Measurements from ENCODE around the gene GSS. TPM values are rescaled to one million over a fixed set of nuclear protein-coding genes. Genes with fewer than 3 reads are reported as not detected.

The GSS gene
- total RNA-seq, 1 donor from 2014 or later, result 17.2 TPM

DNA sequence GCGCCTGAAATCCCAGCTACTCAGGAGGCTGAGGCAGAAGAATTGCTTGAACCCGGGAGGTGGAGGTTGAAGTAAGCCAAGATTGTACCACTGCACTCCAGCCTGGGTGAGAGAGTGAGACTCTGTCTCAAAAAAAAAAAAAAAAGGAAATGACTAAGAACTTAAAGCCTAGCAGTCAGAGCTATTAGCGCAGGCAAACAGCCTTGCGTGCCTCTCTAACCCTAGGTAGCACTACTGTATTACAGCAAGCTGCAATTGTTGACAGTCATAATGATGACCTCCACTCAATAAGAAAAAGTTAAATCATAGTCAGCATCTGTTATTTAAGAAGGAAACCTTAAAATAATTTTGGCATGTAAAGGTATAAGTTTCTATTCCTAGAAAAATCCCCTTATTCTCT is 14.4 kb downstream of the GSS start:
- no peak for DNase-seq
- peaks cover 49% of the 10 kb centered on the region for H3K4me1 ChIP-seq
- H3K9me3 ChIP-seq (replicated peaks), result no peaks in the 10 kb centered on the region
- peaks cover 30% of the 10 kb centered on the region for H3K36me3 ChIP-seq
- peak overlapping the region; percentile 87 for H3K27ac ChIP-seq (replicated peaks)
- intact Hi-C loops (cut with micrococcal nuclease), result no loop called here
- H3K27me3 ChIP-seq (ENCODE audit: low read depth), result no peaks in the 10 kb centered on the region
- no peak overlapping the region for H3K4me3 ChIP-seq
- TF ChIP-seq, protein P1, sequence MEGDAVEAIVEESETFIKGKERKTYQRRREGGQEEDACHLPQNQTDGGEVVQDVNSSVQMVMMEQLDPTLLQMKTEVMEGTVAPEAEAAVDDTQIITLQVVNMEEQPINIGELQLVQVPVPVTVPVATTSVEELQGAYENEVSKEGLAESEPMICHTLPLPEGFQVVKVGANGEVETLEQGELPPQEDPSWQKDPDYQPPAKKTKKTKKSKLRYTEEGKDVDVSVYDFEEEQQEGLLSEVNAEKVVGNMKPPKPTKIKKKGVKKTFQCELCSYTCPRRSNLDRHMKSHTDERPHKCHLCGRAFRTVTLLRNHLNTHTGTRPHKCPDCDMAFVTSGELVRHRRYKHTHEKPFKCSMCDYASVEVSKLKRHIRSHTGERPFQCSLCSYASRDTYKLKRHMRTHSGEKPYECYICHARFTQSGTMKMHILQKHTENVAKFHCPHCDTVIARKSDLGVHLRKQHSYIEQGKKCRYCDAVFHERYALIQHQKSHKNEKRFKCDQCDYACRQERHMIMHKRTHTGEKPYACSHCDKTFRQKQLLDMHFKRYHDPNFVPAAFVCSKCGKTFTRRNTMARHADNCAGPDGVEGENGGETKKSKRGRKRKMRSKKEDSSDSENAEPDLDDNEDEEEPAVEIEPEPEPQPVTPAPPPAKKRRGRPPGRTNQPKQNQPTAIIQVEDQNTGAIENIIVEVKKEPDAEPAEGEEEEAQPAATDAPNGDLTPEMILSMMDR (IDR thresholded peaks at IDR 0.05; ENCODE audit: borderline replicate concordance), result no peak

DNA sequence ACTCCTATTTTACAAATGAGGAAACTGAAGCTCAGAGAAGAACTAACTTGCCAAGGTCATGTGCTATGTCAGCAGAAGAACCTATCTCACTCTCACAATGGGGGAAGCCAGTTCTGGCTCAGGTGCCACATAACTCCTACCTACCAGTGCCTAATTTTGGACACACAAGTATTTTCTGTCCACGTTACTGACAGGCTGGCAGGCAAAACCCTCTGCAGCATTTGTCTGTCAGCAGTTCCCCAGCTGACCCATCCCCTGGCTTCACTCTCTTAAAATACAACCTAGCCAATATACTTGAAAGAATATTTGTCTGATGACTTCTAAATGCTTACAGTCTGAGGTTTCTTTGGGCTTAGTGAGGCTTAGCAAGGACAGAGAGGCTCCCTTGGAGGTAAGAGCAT is 15.5 kb downstream of the GSS start:
- H3K27me3 ChIP-seq (ENCODE audit: low read depth), result no peaks in the 10 kb centered on the region
- intact Hi-C loops (cut with micrococcal nuclease), result no loop called here
- H3K27ac ChIP-seq (replicated peaks), result peak overlapping the region; percentile 87
- H3K36me3 ChIP-seq, result peaks cover 29% of the 10 kb centered on the region
- TF ChIP-seq, protein P1 (IDR thresholded peaks at IDR 0.05; ENCODE audit: borderline replicate concordance), result no peak
- peak; percentile 44 for DNase-seq
- no peaks in the 10 kb centered on the region for H3K9me3 ChIP-seq (replicated peaks)
- H3K4me1 ChIP-seq, result peaks cover 40% of the 10 kb centered on the region
- H3K4me3 ChIP-seq, result no peak overlapping the region

DNA sequence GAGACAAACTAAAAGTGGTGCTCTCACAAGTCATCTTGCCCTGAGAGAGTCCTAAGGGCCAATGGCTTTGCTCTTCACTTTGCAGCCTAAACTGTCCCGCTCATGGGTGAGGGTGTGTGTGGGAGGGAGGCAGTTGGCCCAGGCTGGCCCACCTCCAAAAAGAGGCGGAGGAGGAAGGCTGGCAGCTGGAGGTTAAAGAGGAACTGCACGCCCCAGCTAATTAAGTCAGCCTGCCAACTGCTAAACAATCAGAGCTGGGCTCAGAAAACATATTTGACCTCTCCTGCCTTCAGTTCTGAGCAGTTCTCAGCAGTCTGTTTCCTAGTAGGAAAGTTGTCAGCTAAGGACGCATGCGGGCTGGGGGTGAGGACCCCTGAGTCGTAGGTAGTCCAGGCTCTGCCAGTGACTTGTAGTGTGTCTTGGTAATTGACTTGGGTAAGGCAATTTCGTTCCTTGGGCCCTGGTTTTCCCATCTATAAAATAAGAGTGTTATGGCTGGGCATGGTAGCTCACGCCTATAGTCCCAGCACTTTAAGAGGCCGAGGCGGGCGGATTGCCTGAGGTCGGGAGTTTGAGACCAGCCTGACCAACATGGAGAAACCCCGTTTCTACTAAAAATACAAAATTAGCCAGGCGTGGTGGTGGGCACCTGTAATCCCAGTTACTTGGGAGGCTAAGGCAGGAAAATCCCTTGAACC is 17.0 kb downstream of the GSS start:
- TF ChIP-seq, protein P1 (IDR thresholded peaks at IDR 0.05; ENCODE audit: borderline replicate concordance), result no peak
- no peaks in the 10 kb centered on the region for H3K27me3 ChIP-seq (ENCODE audit: low read depth)
- H3K36me3 ChIP-seq, result peaks cover 15% of the 10 kb centered on the region
- peak overlapping the region; percentile 87 for H3K27ac ChIP-seq (replicated peaks)
- H3K4me1 ChIP-seq, result peaks cover 40% of the 10 kb centered on the region
- H3K4me3 ChIP-seq, result no peak overlapping the region
- intact Hi-C loops (cut with micrococcal nuclease), result no loop called here
- peak; percentile 74 for DNase-seq
- H3K9me3 ChIP-seq (replicated peaks), result no peaks in the 10 kb centered on the region

DNA sequence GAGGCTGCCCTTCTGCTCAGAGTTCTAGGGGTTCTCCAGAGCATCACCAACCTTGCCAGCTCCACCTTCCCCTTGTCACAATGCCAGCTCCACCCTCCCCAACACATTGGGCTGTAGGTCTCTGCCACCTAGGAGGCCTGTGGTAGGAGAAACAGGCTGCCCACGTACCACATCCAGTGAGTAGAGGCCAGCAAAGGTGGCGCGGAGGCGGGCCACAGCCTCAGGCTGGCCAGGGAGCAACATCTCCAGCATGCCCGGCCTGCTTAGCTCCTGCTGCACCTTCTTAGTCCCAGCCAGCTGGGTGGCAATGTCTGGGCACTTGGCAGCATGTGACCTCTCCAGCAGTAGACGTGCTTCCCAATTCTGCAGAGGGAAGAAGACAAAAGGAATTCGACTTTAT is 23.8 kb downstream of the GSS start:
- H3K4me1 ChIP-seq, result peaks cover 8% of the 10 kb centered on the region
- no peaks in the 10 kb centered on the region for H3K9me3 ChIP-seq (replicated peaks)
- no peak for DNase-seq
- no peaks in the 10 kb centered on the region for H3K27me3 ChIP-seq (ENCODE audit: low read depth)
- no peak overlapping the region for H3K27ac ChIP-seq (replicated peaks)
- intact Hi-C loops (cut with micrococcal nuclease), result no loop called here
- TF ChIP-seq, protein P1 (IDR thresholded peaks at IDR 0.05; ENCODE audit: borderline replicate concordance), result no peak
- peaks cover 41% of the 10 kb centered on the region for H3K36me3 ChIP-seq
- no peak overlapping the region for H3K4me3 ChIP-seq

DNA sequence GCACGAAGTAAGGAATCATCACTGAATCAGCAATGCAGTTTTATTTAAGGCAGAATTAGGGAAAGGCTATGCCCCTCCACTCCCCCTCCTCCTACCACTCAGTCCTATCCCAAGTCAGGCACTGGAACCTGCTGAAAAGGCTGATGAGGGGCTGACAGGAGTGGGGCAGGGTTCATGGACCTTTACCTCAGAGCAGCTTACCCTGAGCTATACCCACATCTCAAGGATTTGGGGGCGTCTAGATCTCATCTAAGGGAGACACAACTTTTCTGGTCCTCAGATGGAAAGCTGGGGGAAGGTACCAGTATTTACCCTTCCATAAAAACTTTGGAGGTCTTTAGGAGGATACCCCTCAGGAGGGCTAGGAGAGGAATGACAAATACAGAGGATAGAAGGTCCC is 27.2 kb downstream of the GSS start:
- intact Hi-C loops (cut with micrococcal nuclease), result no loop called here

More for the DNA sequence above, 27.2 kb downstream of the GSS start:
- TF ChIP-seq, protein P1 (IDR thresholded peaks at IDR 0.05; ENCODE audit: borderline replicate concordance), result no peak
- peaks cover 72% of the 10 kb centered on the region for H3K36me3 ChIP-seq
- DNase-seq, result no peak
- H3K9me3 ChIP-seq (replicated peaks), result no peaks in the 10 kb centered on the region
- no peak overlapping the region for H3K4me3 ChIP-seq
- peaks cover 33% of the 10 kb centered on the region for H3K4me1 ChIP-seq
- no peak overlapping the region for H3K27ac ChIP-seq (replicated peaks)
- no peaks in the 10 kb centered on the region for H3K27me3 ChIP-seq (ENCODE audit: low read depth)
